Osteoblast (primary cell): ENCODE results near the gene LEAP2. TPM values are rescaled to one million over a fixed set of nuclear protein-coding genes. Genes with fewer than 3 reads are reported as not detected.
A peak's percentile ranks its signal among the peaks of the same experiment; 100 is the strongest.

Experiments used
- DNase-seq: peaks from one replicate; pipeline ENCODE4 v3.0.0; 2011; ENCODE audit warnings: low spot score, mixed read lengths; ENCODE audit not compliant: insufficient read length; ENCODE audit errors: missing footprints
- H2AFZ ChIP-seq: 2 replicates; pipeline ENCODE4 v1.6.0; 2011; ENCODE audit warnings: mild to moderate bottlenecking, low read length
- H3K27ac ChIP-seq: 2 replicates; pipeline ENCODE4 v1.5.1; 2011; ENCODE audit warnings: mild to moderate bottlenecking, low read depth, low read length, moderate library complexity
- H3K27me3 ChIP-seq: 2 replicates; pipeline ENCODE4 v1.6.0; 2012; ENCODE audit warnings: mild to moderate bottlenecking, control low read depth, inconsistent platforms, low read length, moderate library complexity; ENCODE audit not compliant: insufficient read depth
- H3K36me3 ChIP-seq: 2 replicates; pipeline ENCODE4 v1.5.1; 2011; ENCODE audit warnings: mild to moderate bottlenecking, low read length, control low read depth, moderate library complexity; ENCODE audit not compliant: insufficient read depth
- H3K4me1 ChIP-seq: 2 replicates; pipeline ENCODE4 v1.5.1; 2011; ENCODE audit warnings: mild to moderate bottlenecking, low read length, control low read depth, moderate library complexity; ENCODE audit not compliant: insufficient read depth
- H3K4me2 ChIP-seq: 2 replicates; pipeline ENCODE4 v1.6.0; 2011; ENCODE audit warnings: mild to moderate bottlenecking, low read length; ENCODE audit not compliant: insufficient read depth
- H3K4me3 ChIP-seq: fragments of 200-600 bp; sonication (generic); 3 replicates; pipeline ENCODE4 v1.5.1; 2012; ENCODE audit warnings: mild to moderate bottlenecking, low read length, inconsistent platforms; ENCODE audit not compliant: insufficient read depth
- H3K79me2 ChIP-seq: 2 replicates; pipeline ENCODE4 v1.6.0; 2012; ENCODE audit warnings: mild to moderate bottlenecking, low read length, control low read depth, inconsistent platforms; ENCODE audit not compliant: insufficient read depth
- H3K9me3 ChIP-seq: 2 replicates; pipeline ENCODE4 v1.5.1; 2011; ENCODE audit warnings: low read depth, low read length, control low read depth
- H4K20me1 ChIP-seq: 2 replicates; pipeline ENCODE4 v1.6.0; 2012; ENCODE audit warnings: mild to moderate bottlenecking, low read length, control low read depth; ENCODE audit not compliant: insufficient read depth
- CTCF ChIP-seq: IDR thresholded peaks from 2 replicates; pipeline ENCODE4 v1.5.1; 2011; ENCODE audit warnings: mild to moderate bottlenecking, low read depth, low read length, moderate library complexity; ENCODE audit errors: extremely low read depth
- total RNA-seq: library from RNA; depleted of rRNA; stranded (reverse); fragments of >200 nt; gene quantifications from 2 replicates; pipeline ENCODE4 v1.2.3, GENCODE V29; 2012

Gene LEAP2
- total RNA-seq, 1 donor = under 0.01 TPM

GRCh38 chr5:132901730-132902129 lies 28.3 kb downstream of the LEAP2 start:
- H3K9me3 ChIP-seq = no peaks in the 10 kb centered on the region
- no peak for DNase-seq
- peaks cover 76% of the 10 kb centered on the region for H3K79me2 ChIP-seq
- H3K27ac ChIP-seq = no peak overlapping the region
- H3K4me1 ChIP-seq = no peaks in the 10 kb centered on the region
- no peak overlapping the region for H2AFZ ChIP-seq
- no peak overlapping the region for H3K4me3 ChIP-seq
- H3K27me3 ChIP-seq = no peaks in the 10 kb centered on the region
- H3K36me3 ChIP-seq = peaks cover 62% of the 10 kb centered on the region
- no peak for TF ChIP-seq CTCF
- H3K4me2 ChIP-seq = no peak overlapping the region
- H4K20me1 ChIP-seq = peaks cover 21% of the 10 kb centered on the region

GRCh38 chr5:132905938-132906337 lies 32.5 kb downstream of the LEAP2 start:
- Histone ChIP-seq H3K4me3 (no peak overlapping the region), H3K79me2 (peaks cover 87% of the 10 kb centered on the region), H4K20me1 (peaks cover 47% of the 10 kb centered on the region), H3K27ac (no peak overlapping the region), H3K36me3 (peaks cover 52% of the 10 kb centered on the region), H3K27me3 (no peaks in the 10 kb centered on the region), H3K4me2 (no peak overlapping the region), H2AFZ (no peak overlapping the region), H3K4me1 (peaks cover 4% of the 10 kb centered on the region), H3K9me3 (no peaks in the 10 kb centered on the region)
- TF ChIP-seq CTCF = no peak
- no peak for DNase-seq

- Histone ChIP-seq H3K36me3 (peaks cover 49% of the 10 kb centered on the region), H4K20me1 (peaks cover 55% of the 10 kb centered on the region)
These were observed 33.7 kb downstream of the LEAP2 start for GRCh38 chr5:132907161-132907560.

GRCh38 chr5:132909702-132910101 lies 36.2 kb downstream of the LEAP2 start:
- peaks cover 4% of the 10 kb centered on the region for H3K4me1 ChIP-seq
- H2AFZ ChIP-seq = no peak overlapping the region
- no peak overlapping the region for H3K4me2 ChIP-seq
- no peaks in the 10 kb centered on the region for H3K27me3 ChIP-seq
- peaks cover 48% of the 10 kb centered on the region for H4K20me1 ChIP-seq
- H3K27ac ChIP-seq = no peak overlapping the region
- TF ChIP-seq CTCF = no peak
- no peaks in the 10 kb centered on the region for H3K9me3 ChIP-seq
- no peak overlapping the region for H3K4me3 ChIP-seq
- peaks cover 89% of the 10 kb centered on the region for H3K79me2 ChIP-seq
- DNase-seq = no peak
- H3K36me3 ChIP-seq = peaks cover 47% of the 10 kb centered on the region

More at GRCh38 chr5:132907161-132907560, 33.7 kb downstream of the LEAP2 start:
- Histone ChIP-seq H3K4me2 (no peak overlapping the region), H3K4me1 (peaks cover 4% of the 10 kb centered on the region), H3K79me2 (peaks cover 91% of the 10 kb centered on the region), H3K4me3 (no peak overlapping the region), H3K9me3 (no peaks in the 10 kb centered on the region), H3K27me3 (no peaks in the 10 kb centered on the region), H3K27ac (peak overlapping the region; percentile 12), H2AFZ (no peak overlapping the region)
- DNase-seq = peak; percentile 1
- TF ChIP-seq CTCF = no peak
